Omental fat pad (tissue), 4 donors: ENCODE data around the gene QPCTL. TPM values are rescaled to one million over a fixed set of nuclear protein-coding genes. Genes with fewer than 3 reads are reported as not detected.
A peak's percentile ranks its signal among the peaks of the same experiment; 100 is the strongest.
"Not testable (repeated sequence)": the region's sequence is repeated elsewhere in the genome, so short reads cannot be mapped to it uniquely, and the experiment has no call there.

Experiments used
- ATAC-seq: fragments of 150-250 bp; one replicate; pipeline ENCODE4 v1.9.1; 2016; ENCODE audit warnings: mild to moderate bottlenecking, moderate library complexity; ENCODE audit not compliant: low FRiP score
- DNase-seq: peaks from one replicate; pipeline ENCODE4 v3.0.0-alpha.2; 2019; ENCODE audit warnings: low spot score
- CTCF ChIP-seq, 3 donors: fragments of 450-650 bp; IDR thresholded peaks; one replicate each; pipeline ENCODE4 v1.5.1; 2016 to 2017; ENCODE audit warnings: antibody characterized with exemption in 3 of 3, mild to moderate bottlenecking in 3 of 3, moderate library complexity in 2 of 3
- total RNA-seq, 4 donors: library from RNA; depleted of rRNA; stranded (reverse); fragments of >200 nt; gene quantifications; one replicate each; pipeline ENCODE4 v1.1.0, GENCODE V29; 2016

QPCTL gene
- total RNA-seq, 4 donors from 2014 or later: 2.7 to 5.8 (median 5.2) TPM

- no peak for TF ChIP-seq CTCF (IDR thresholded peaks at IDR 0.05)
- ATAC-seq: no peak
- no peak for DNase-seq
These were observed 25.7 kb downstream of the QPCTL start for GRCh38 chr19:45717983-45718650.

GRCh38 chr19:45720065-45720464, 27.6 kb downstream of the QPCTL start:
- not testable (repeated sequence) for ATAC-seq, DNase-seq

- not testable (repeated sequence) for DNase-seq, ATAC-seq
These were observed 36.2 kb downstream of the QPCTL start for GRCh38 chr19:45728683-45729082.

GRCh38 chr19:45729800-45730290, 37.4 kb downstream of the QPCTL start:
- DNase-seq: no peak

GRCh38 chr19:45730368-45731288, 38.2 kb downstream of the QPCTL start, which contains the start of gene FBXO46:
Gene FBXO46 (minus strand): TSS chr19:45730896. CDS start chr19:45713495, 17,401 bp downstream.
- ATAC-seq (peak; percentile 99), DNase-seq (peak; percentile 87)
- no peak for TF ChIP-seq CTCF (IDR thresholded peaks at IDR 0.05)

More at GRCh38 chr19:45729800-45730290, 37.4 kb downstream of the QPCTL start:
- no peak for ATAC-seq
- no peak for TF ChIP-seq CTCF (IDR thresholded peaks at IDR 0.05)

- ATAC-seq (no peak), DNase-seq (no peak)
- TF ChIP-seq CTCF (IDR thresholded peaks at IDR 0.05): no peak
These were observed 40.8 kb downstream of the QPCTL start, which contains the start of gene MEIOSIN for GRCh38 chr19:45733160-45733810. Gene MEIOSIN (plus strand): TSS chr19:45733439. CDS start chr19:45735377, 1,938 bp downstream.

GRCh38 chr19:45739498-45740439, 47.3 kb downstream of the QPCTL start:
- no peak for ATAC-seq
- TF ChIP-seq CTCF (IDR thresholded peaks at IDR 0.05): no peak

More at GRCh38 chr19:45739498-45740439, 47.3 kb downstream of the QPCTL start:
- no peak for DNase-seq
